Activated CD8-positive, alpha-beta T cell treated with anti-CD3 and anti-CD28 coated beads for 36 hours (primary cell): ENCODE results near the gene TTC33. TPM values are rescaled to one million over a fixed set of nuclear protein-coding genes. Genes with fewer than 3 reads are reported as not detected.
"Not testable (repeated sequence)": the region's sequence is repeated elsewhere in the genome, so short reads cannot be mapped to it uniquely, and the experiment has no call there.

ENCODE experiments used
- ATAC-seq: fragments of 200-7000 bp; cut with Tn5 transposase; one replicate; pipeline ENCODE4 v1.10.0; 2021; ENCODE audit warnings: mild to moderate bottlenecking, moderate library complexity
- CTCF ChIA-PET: fragments of 350-600 bp; sonication (Branson Sonifier 250); formaldehyde crosslinking; loops from one replicate; lab custom pipeline; 2021; ENCODE audit warnings: antibody characterized with exemption; lab: Charles Lee
- POLR2A ChIA-PET: fragments of 350-600 bp; sonication (Branson Sonifier 250); formaldehyde crosslinking; loops from one replicate; lab custom pipeline; 2021; ENCODE audit warnings: antibody characterized with exemption; lab: Charles Lee
- DNase-seq: peaks from one replicate; pipeline ENCODE4 v3.0.0-alpha.2; 2020
- H3K27ac Mint-ChIP-seq: one replicate; pipeline ENCODE4 v1.8.0; 2021; ENCODE audit warnings: mild to moderate bottlenecking, mixed read lengths
- H3K27me3 Mint-ChIP-seq: one replicate; pipeline ENCODE4 v1.8.0; 2021; ENCODE audit warnings: mixed read lengths
- H3K36me3 Mint-ChIP-seq: one replicate; pipeline ENCODE4 v1.8.0; 2021; ENCODE audit warnings: low read depth, mixed read lengths
- H3K4me1 Mint-ChIP-seq: one replicate; pipeline ENCODE4 v1.8.0; 2021; ENCODE audit warnings: low read depth, mixed read lengths
- H3K4me3 Mint-ChIP-seq: one replicate; pipeline ENCODE4 v1.8.0; 2021; ENCODE audit warnings: mild to moderate bottlenecking, moderate library complexity, mixed read lengths
- H3K9me3 Mint-ChIP-seq: one replicate; pipeline ENCODE4 v1.8.0; 2021; ENCODE audit warnings: mixed read lengths
- CTCF ChIP-seq: fragments of 200-600 bp; IDR thresholded peaks from one replicate; pipeline ENCODE4 v1.8.0; 2022; ENCODE audit warnings: antibody characterized with exemption, mild to moderate bottlenecking
- intact Hi-C: fragments of 100-400 bp; cut with micrococcal nuclease; formaldehyde crosslinking; loops from one replicate; pipeline ENCODE4 v1.10.0; 2022
- total RNA-seq, 2 experiments: library from RNA; stranded (reverse); gene quantifications; one replicate each; pipeline ENCODE4 v1.2.3, GENCODE V29; 2021

The TTC33 gene
- total RNA-seq, 2 experiments from 2014 or later = 21.4 to 21.5 TPM

DNA sequence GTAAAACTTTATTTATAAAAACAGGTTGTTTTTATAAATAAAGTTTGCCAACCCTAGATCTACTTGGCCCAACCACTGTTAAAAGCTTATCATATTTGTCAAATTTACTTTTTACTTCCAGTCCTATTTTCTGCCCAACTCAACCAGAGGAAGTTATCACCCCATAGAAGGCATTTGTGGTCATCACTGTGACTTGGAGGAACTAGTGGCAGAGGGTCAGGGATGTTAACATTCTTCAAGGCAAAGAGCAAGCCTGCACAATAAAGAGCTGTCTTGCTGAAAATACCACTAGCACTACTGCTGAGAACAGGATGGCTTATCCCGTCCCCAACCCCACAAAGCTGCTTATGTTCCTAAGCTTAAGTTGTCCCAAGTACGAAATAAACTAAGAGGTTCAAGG, 22.3 kb downstream of the TTC33 start:
- ATAC-seq (no peak), DNase-seq (no peak)
- no peaks in the 10 kb centered on the region for H3K9me3 Mint-ChIP-seq
- ChIA-PET POLR2A (interaction anchor here (1.0 kb wide), 1 partner anchor 42 kb away, joined by 3 read pairs; no protein-coding TSS in a partner anchor), CTCF (interaction anchor here (0.5 to 3.7 kb wide), 8 partner anchors 19 to 1019 kb away, joined by 3 to 17 read pairs (median 4); no protein-coding TSS in a partner anchor)
- no peaks in the 10 kb centered on the region for H3K27me3 Mint-ChIP-seq
- TF ChIP-seq CTCF = no peak
- H3K4me1 Mint-ChIP-seq = peaks cover 31% of the 10 kb centered on the region
- H3K27ac Mint-ChIP-seq = no peak overlapping the region
- peaks cover 13% of the 10 kb centered on the region for H3K36me3 Mint-ChIP-seq
- H3K4me3 Mint-ChIP-seq = no peak overlapping the region
- intact Hi-C loops = loop anchor here (10.0 kb wide), 2 partner anchors 1019 to 1149 kb away; no protein-coding TSS in a partner anchor

DNA sequence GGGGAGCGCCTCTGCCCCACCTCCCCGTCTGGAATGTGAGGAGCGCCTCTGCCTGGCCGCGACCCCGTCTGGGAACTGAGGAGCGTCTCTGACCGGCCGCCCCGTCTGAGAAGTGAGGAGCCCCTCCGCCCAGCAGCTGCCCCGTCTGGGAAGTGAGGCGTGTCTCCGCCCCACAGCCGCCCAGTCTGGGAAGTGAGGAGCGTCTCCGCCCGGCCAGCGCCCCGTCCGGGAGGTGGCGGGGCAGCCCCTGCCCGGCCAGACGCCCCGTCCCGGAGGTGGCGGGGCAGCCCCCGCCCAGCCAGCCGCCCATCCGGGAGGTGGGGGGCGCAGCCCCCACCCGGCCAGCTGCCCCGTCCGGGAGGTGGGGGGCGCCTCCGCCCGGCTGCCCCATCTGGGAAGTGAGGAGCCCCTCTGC, 33.3 kb downstream of the TTC33 start:
- DNase-seq, POLR2A ChIA-PET, intact Hi-C loops, CTCF ChIA-PET, H3K27me3 Mint-ChIP-seq, ATAC-seq, H3K27ac Mint-ChIP-seq, H3K9me3 Mint-ChIP-seq, H3K4me1 Mint-ChIP-seq, H3K4me3 Mint-ChIP-seq: not testable (repeated sequence)
- peaks cover 44% of the 10 kb centered on the region for H3K36me3 Mint-ChIP-seq

DNA sequence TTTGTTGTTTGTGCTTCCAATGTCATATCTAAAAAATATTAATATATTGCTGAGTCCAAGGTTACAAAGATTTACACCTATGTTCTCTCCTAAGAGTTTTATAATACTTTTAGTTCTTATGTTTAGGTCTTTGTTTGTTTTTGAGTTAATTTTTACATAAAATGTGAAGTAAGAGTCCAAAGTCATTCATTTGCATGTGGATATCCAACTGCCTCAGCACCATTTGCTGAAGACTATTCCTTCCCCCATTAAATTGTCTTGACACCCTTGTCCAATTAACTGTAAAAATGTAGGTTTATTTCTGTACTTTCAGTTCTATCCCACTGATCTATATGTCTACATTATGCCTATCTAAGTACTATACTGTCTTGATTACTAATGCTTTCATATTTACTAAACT, 35.7 kb downstream of the TTC33 start:
- H3K9me3 Mint-ChIP-seq = peaks cover 2% of the 10 kb centered on the region
- ATAC-seq (no peak), DNase-seq (no peak)
- no peak overlapping the region for H3K27ac Mint-ChIP-seq
- no peaks in the 10 kb centered on the region for H3K27me3 Mint-ChIP-seq
- H3K4me3 Mint-ChIP-seq = no peak overlapping the region
- intact Hi-C loops = no loop called here
- H3K36me3 Mint-ChIP-seq = peaks cover 49% of the 10 kb centered on the region
- TF ChIP-seq CTCF = no peak
- peaks cover 16% of the 10 kb centered on the region for H3K4me1 Mint-ChIP-seq
- ChIA-PET POLR2A (no interaction called here), CTCF (no interaction called here)

- H3K4me3 Mint-ChIP-seq = no peak overlapping the region
- peaks cover 42% of the 10 kb centered on the region for H3K36me3 Mint-ChIP-seq
- DNase-seq (no peak), ATAC-seq (no peak)
- no peak overlapping the region for H3K27ac Mint-ChIP-seq
- ChIA-PET CTCF (interaction anchor here (0.7 to 1.3 kb wide), 2 partner anchors 12 to 302 kb away, joined by 3 read pairs; no protein-coding TSS in a partner anchor), POLR2A (no interaction called here)
- intact Hi-C loops = no loop called here
- H3K9me3 Mint-ChIP-seq = peaks cover 2% of the 10 kb centered on the region
- no peak for TF ChIP-seq CTCF
- H3K27me3 Mint-ChIP-seq = no peaks in the 10 kb centered on the region
- peaks cover 16% of the 10 kb centered on the region for H3K4me1 Mint-ChIP-seq
These were observed 38.5 kb downstream of the TTC33 start for GRCh38 chr5:40717281-40717680.

DNA sequence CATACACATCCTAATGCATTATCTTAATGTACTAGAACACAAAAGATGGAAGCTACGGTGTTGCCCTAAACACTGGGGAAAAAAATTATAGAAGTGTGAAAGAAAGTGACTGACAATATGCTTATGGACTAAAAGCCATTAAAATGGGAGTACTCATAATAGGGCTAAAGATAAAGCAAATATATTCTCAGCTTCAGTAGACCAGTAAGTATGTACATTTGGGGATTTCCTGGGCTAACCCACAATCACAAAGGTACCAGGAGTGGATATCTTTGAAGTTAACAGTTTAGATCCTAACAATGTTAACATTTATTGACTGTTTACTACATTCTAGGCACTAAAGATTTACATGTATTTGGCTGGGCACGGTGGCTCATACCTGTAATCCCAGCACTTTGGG, 39.2 kb downstream of the TTC33 start:
- Mint-ChIP-seq H3K9me3 (peaks cover 2% of the 10 kb centered on the region), H3K4me1 (peaks cover 15% of the 10 kb centered on the region), H3K36me3 (peaks cover 37% of the 10 kb centered on the region), H3K27me3 (no peaks in the 10 kb centered on the region), H3K27ac (no peak overlapping the region), H3K4me3 (no peak overlapping the region)
- intact Hi-C loops = no loop called here
- TF ChIP-seq CTCF = no peak
- ChIA-PET POLR2A (no interaction called here), CTCF (interaction anchor here (0.9 kb wide), 1 partner anchor 16 kb away, joined by 3 read pairs; no protein-coding TSS in a partner anchor)
- ATAC-seq (no peak), DNase-seq (no peak)
